ENCODE measurements around the gene TDRD10.

The TDRD10 gene

DNA sequence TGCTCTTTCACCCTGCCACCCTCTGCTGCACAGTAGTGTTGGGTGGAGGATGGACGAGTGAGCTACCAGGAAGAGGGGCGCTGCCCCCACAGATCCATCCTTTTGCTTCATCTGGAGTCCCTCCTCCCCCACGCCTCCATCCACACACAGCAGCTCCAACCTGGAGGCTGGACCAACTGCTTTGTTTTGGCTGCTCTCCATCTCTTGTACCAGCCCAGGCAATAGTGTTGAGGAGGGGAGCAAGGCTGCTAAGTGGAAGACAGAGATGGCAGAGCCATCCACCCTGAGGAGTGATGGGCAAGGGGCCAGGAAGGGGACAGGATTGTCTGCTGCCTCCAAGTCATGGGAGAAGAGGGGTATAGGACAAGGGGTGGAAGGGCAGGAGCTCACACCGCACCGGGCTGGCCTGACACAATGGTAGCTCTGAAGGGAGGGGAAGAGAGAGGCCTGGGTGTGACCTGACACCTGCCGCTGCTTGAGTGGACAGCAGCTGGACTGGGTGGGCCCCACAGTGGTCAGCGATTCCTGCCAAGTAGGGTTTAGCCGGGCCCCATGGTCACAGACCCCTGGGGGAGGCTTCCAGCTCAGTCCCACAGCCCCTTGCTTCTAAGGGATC, 74.0 kb downstream of the TDRD10 start:
- in situ Hi-C loops (cut with HindIII; ENCODE audit: low sequenced_read_pairs) = no loop called here

DNA sequence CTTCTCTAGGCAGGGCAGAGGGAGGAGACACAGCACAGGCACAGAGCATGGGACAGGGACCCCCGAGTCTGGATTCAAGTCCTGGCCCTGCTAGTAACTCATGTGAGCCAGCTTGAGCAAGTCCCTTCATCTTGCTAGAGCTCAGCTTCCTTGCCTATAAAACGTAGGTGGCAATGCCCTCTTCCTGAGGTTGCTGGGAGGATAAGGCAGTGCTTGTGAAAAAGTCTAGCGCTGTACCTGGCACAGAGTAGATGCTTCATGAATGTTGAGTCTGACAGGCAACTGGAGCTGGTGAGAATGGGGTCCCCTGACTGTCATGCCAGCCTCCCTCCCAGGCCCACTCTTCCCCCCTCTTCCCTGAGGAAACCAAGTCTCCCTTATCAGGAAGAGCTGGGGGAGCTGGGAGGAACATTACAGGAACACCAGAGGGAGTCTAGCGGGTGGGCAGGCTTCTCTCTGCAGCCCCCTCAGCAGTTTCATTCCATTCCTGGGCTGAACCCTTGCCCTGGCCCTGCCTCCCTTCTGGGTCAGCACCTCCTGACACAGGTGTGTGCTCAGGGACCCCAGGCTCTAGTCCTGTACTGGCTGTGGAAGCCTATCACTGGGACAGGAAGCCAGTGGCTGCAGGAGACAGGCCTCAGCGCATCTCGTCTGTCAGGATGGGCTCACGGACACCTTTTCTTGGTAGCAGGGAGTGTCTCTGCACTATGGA, 75.5 kb downstream of the TDRD10 start:
- in situ Hi-C loops (cut with HindIII; ENCODE audit: low sequenced_read_pairs) = no loop called here

DNA sequence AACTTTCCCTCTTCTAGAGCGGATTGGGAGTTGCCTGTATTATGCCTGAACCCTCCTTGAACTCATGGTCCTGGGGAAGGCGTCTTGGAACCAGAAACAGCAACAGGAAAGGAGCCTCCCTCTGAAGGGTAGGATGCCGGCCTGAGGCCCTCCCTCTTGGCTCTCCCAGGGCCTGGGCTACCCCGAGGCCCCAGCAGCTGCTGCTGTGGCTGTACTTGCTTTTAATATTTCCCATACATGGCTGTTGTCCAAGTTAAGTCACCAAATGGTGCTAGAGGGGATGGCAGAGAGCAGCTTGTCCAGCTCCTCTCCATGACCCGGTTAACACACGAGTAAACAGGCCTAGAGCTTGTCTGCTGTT, 76.0 kb downstream of the TDRD10 start:
- in situ Hi-C loops (cut with HindIII; ENCODE audit: low sequenced_read_pairs) = no loop called here

DNA sequence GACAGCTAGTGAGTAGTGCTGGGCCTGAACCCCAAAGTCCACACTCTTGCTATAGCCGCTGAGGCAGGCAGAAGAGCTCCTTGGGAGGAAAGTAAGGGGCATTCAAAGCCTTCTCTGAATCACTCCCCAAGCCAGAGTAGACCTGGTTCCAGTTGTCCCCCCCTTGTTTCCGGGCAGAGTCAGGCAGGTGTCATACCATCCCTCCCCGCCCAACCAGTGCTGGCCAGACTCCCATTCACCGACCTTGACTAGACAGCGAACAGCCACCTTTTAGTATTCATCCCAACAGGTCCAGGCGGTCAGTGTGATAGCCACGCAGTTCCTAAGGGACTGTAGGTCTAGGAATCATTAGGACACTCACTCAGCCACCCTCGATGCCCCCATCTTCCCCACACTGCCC, 77.4 kb downstream of the TDRD10 start:
- in situ Hi-C loops (cut with HindIII; ENCODE audit: low sequenced_read_pairs) = no loop called here

DNA sequence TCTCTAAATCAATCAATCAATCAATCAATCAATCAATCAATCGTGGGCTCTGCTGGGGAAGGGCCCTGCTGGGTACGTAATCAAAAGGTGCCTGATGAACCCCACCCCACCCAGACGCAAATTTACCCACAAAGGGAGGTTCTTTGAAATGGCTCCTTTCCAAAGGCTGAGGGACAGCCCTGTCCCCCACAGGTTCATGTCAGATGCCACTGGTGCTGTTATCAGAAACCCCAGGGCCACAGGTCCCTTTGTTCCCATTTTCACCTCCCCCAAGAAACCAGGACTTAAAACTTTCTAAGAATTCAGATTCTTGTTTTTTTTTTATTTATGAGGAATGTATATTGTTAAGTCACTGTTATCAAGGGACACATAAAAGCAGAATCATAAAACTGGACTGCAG, 79.7 kb downstream of the TDRD10 start:
- in situ Hi-C loops (cut with HindIII; ENCODE audit: low sequenced_read_pairs) = no loop called here

DNA sequence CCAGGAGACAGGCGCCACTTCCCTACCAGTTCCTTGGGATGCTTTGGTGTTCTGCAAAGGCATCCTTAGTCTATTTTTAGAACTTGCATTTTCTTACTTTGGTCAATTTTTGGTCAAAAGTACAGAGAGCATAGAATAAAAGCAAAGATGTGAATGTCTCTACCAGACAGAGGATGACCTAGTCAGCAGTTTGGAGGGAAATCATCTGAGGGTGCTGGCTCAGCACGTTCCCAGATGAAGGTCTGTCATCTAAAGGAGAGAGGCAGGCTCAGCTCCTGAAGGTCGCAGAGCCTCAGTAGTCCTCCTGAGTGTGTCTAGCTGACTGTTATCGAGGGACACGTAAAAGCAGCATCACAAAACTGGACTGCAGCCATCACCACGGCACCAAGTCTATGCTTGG, 80.9 kb downstream of the TDRD10 start:
- in situ Hi-C loops (cut with HindIII; ENCODE audit: low sequenced_read_pairs) = no loop called here

DNA sequence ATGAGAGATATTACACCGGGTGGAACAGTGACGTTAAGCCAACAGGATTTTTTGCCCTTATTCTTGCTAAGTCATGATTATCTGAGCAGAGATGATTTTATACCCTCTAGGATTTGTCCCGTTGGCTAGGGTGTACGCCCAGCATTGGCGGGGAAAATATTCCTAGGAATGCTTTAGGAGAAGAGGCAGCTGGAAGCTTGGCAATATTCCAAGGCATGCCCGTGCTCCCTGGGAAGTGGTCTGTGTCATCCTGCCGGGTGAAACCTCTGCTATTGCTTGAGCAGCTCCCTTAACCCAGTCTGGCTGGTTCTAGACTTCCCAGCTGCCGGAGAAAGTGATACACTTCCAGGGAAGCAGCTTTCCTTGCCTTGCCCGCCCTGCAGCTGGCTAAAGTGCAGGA, 81.8 kb downstream of the TDRD10 start:
- in situ Hi-C loops (cut with HindIII; ENCODE audit: low sequenced_read_pairs) = no loop called here

DNA sequence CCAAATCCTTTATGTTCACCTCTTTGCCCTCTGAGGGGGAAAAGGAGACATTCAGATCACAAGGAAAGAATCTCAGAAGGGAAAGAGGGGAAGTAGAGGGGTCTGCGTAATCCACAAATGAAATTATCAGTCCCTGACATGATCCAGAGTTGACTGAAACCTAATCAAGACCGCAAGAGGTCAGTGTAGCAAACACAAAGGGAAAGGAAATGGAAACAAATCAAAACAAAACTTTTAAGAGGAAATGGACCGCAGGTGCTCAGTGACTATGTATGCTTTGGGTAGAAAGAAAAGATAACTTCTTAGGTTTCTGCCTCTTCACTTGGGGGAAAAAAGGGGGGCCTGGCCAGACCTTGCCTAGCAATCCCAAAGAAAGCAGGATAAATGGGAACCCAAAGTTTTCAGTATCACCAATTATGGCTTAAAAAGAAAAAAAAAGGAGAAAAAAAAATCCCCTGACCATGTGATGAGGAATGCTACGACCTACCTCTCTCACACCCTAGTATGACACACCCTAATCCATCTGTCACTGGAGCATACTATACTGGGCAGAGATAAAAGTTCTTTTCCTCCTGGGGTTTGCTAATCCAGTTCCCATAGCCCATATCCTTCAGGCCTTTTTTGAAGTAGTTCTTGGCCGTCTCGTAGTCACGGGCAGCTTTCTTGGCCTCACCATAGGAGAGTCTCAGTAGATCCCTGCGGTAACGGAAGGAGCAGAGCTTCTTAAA, 82.4 kb downstream of the TDRD10 start:
- in situ Hi-C loops (cut with HindIII; ENCODE audit: low sequenced_read_pairs) = no loop called here

DNA sequence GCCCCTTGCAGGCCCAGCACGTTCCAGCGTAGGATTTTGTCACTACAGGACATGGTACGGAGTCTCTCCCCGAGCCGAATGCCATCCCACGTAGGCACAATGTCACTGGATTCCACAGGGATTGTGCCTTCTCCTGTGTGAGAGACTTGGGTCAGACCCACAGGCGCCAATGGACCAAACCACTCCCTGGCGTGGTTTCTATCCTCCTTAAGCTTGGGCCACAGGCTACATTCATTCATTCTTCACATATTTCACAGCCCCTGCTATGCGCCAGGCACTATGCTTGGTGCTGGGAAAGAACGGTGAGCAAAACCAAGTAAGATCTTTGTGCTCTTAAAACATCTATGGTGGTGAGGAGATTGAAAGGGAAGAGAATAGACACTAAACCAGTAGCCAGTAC, 84.2 kb downstream of the TDRD10 start:
- in situ Hi-C loops (cut with HindIII; ENCODE audit: low sequenced_read_pairs) = no loop called here

DNA sequence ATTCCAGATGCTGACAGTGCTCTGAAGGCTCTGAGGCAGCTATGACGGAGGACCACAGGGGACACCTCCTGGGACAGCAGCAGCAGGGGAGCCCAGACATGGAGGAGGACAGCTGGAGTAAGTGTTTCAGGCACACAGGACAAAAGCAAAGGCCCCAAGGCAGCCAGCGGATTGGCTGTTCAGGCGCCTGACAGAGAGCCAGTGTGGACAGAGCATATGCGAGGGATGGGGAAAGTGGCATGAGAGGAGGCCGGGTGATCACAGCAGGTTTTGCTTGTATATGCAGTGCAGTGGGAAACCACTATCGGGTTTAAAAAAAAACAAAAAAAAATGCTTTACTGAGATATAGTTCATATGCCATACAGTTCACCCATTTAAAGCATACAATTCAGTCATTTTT, 84.6 kb downstream of the TDRD10 start:
- in situ Hi-C loops (cut with HindIII; ENCODE audit: low sequenced_read_pairs) = no loop called here

DNA sequence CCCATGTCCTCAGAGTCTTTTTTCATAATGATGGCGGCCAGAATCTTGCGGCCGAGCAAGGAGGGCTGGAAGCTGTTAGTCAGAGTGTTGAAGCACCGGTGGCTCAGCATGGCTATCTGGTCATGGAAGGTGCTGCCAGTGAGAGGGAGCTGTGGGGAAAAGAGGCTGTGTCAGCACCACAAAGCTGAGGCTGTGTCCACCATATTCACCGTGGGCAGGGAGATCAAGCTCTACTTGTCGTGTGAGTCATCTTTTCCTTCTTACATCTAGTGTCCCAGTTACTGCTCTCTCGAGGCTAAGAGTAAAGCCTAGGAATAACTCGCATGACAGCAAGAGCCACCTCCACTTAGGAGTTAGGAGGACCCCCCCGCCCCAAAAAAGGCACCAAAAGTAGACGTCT, 87.8 kb downstream of the TDRD10 start:
- in situ Hi-C loops (cut with HindIII; ENCODE audit: low sequenced_read_pairs) = no loop called here

DNA sequence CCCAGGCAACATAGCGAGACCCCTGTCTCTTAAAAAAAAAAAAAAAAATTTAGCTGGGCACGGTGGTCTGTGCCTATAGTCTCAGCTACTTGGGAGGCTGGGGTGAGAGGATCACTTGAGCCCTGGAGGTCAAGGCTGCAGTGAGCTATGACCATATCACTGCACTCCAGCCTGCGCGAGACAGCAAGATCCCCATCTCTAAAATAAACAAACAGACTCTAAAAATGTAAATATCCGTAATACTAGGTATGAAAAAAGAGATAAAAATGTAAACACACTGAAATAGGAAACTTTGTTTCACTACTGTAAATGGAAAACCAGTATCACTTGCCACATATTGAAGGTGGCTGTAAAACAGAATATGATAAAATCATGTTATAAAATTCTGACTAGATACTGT, 88.7 kb downstream of the TDRD10 start:
- in situ Hi-C loops (cut with HindIII; ENCODE audit: low sequenced_read_pairs) = no loop called here

DNA sequence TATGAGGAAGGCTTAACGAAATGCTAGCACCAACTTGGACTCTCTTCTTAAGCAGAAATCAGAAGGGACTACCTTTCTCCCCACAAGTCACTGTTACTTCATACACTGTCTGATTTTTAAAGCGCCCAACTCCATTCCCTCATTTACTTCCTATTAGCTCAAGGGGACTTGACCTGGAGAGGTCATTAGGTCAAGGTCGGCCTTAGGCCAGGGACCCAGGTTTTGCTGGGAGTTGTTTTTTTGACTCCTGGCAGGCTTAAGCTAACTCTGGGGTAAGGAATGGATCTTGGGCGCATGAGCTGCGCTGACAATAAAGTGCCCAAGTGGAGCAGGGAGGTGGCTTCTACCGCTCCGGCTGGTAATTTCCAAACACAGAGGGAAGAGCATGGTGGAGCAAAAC, 89.2 kb downstream of the TDRD10 start:
- in situ Hi-C loops (cut with HindIII; ENCODE audit: low sequenced_read_pairs) = no loop called here

DNA sequence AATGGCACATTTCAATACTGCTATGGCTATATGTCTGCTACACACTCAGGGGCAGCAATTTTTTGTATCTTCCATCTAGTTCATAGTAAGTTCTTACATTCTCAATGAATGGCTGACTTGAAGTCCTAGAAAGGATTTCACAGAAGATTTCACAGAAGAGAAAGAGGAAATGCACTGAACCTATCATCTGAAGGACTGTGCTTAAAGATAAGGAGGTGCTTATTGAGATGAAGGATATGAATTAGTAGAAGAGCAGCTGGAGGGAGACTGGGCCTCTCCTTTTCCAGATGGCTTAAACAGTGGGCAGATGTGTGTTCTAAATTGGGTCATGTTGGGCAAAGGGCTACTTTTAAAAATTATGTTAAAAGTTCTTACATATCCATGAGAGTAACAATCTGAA, 91.4 kb downstream of the TDRD10 start:
- in situ Hi-C loops (cut with HindIII; ENCODE audit: low sequenced_read_pairs) = no loop called here

DNA sequence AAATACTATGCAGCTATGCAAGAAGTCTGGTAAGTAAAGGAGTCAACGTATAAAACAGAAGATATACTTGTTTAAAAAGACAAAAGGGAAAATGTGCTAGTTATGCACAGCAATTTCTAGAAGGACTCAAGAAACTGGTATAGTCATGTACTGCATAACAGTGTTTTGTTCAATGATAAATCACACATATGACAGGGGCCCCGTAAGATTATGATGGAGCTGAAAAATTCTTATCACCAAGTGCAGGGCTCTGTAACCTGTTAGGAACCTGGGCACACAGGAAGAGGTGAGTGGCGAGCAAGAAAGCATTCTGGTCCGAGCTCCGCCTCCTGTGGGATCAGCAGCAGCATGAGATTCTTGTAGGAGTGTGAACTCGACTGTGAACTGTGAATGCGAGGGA, 92.8 kb downstream of the TDRD10 start:
- in situ Hi-C loops (cut with HindIII; ENCODE audit: low sequenced_read_pairs) = no loop called here

DNA sequence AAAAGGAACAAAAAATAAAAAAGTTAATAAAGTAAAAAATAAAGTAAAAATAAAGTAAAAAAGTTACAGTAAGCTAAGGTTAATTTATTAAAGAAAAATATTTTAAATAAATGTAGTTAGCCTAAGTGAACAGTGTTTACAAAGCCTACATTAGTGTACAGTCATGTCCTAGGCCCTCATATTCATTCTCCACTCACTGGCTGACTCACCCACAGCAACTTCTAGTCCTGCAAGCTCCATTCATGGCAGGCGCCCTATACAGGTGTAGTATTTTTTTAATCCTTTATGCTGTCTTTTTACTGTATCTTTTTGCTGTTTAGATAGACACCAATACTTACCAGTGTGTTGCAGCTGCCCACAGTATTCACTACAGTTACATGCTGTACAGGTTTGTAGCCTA, 93.6 kb downstream of the TDRD10 start:
- in situ Hi-C loops (cut with HindIII; ENCODE audit: low sequenced_read_pairs) = no loop called here

Measured in DLD1 (cell line).